Peyer's patch (tissue), 4 donors: ENCODE results near the gene U2AF1L4. TPM values are rescaled to one million over a fixed set of nuclear protein-coding genes. Genes with fewer than 3 reads are reported as not detected.

Source experiments
- DNase-seq, 3 donors: peaks; one replicate each; pipeline ENCODE4 v3.0.0-alpha.2; 2017 to 2019
- H3K27ac ChIP-seq, 4 donors: fragments of 200-600 bp; sonication (generic); one replicate each; pipeline ENCODE4 v1.5.1; 2016 to 2019
- H3K27me3 ChIP-seq, 2 donors: fragments of 200-600 bp; sonication (generic); one replicate each; pipeline ENCODE4 v1.5.1; 2019
- H3K36me3 ChIP-seq, 3 donors: fragments of 200-600 bp; sonication (generic); one replicate each; pipeline ENCODE4 v1.5.1; 2016 to 2019
- H3K4me1 ChIP-seq, 4 donors: fragments of 200-600 bp; sonication (generic); one replicate each; pipeline ENCODE4 v1.5.1; 2016 to 2019
- H3K4me3 ChIP-seq, 4 donors: fragments of 200-600 bp; sonication (generic); 1 replicate in 3 of 4; 2 replicates in 1 of 4; pipeline ENCODE4 v1.5.1; 2016 to 2019; ENCODE audit warnings: mild to moderate bottlenecking in 1 of 4
- H3K9me3 ChIP-seq, 4 donors: fragments of 200-600 bp; sonication (generic); one replicate each; pipeline ENCODE4 v1.5.1; 2016 to 2019; ENCODE audit warnings: mild to moderate bottlenecking in 1 of 4
- POLR2A ChIP-seq, 2 donors: fragments of 450-650 bp; IDR thresholded peaks; one replicate each; pipeline ENCODE4 v1.5.1; 2017; ENCODE audit warnings: antibody characterized with exemption in 2 of 2, mild to moderate bottlenecking in 2 of 2, moderate library complexity in 2 of 2
- total RNA-seq, 4 donors: library from RNA; depleted of rRNA; stranded (reverse); fragments of >200 nt; gene quantifications; one replicate each; pipeline ENCODE4 v1.1.0, GENCODE V29; 2016
- TF ChIP-seq, protein P1 (sequence below), 6 experiments: fragments of 450-650 bp in 4 of 6; fragments of 200-600 bp in 2 of 6; sonication (generic) in 1 of 6; IDR thresholded peaks; one replicate each; pipeline ENCODE4 v1.5.1; 2017 to 2019; ENCODE audit warnings: antibody characterized with exemption in 6 of 6, mild to moderate bottlenecking in 3 of 6, moderate library complexity in 1 of 6

Gene U2AF1L4
- total RNA-seq, 4 donors from 2014 or later = 14.5 to 70.5 (median 34.6) TPM

DNA sequence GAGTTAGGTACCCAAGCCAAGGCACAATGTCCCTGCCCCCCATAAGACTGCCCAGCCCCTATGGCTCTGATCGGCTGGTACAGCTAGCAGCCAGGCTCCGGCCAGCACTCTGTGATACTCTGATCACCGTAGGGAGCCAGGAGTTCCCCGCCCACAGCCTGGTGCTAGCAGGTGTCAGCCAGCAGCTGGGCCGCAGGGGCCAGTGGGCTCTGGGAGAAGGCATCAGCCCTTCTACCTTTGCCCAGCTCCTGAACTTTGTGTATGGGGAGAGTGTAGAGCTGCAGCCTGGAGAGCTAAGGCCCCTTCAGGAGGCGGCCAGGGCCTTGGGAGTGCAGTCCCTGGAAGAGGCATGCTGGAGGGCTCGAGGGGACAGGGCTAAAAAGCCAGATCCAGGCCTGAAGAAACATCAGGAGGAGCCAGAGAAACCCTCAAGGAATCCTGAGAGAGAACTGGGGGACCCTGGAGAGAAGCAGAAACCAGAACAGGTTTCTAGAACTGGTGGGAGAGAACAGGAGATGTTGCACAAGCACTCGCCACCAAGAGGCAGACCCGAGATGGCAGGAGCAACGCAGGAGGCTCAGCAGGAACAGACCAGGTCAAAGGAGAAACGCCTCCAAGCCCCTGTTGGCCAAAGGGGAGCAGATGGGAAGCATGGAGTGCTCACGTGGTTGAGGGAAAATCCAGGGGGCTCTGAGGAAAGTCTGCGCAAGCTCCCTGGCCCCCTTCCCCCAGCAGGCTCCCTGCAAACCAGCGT is 30.4 kb downstream of the U2AF1L4 start:
- peak in 1 of 3 donors; percentile 48 for DNase-seq
- H3K36me3 ChIP-seq = peaks cover 0 to 2% (median 0%) of the 10 kb centered on the region in 3 donors
- H3K27me3 ChIP-seq = no peaks in the 10 kb centered on the region
- H3K4me3 ChIP-seq = peak overlapping the region in 2 of 4 donors; percentile 12 to 40
- no peak for TF ChIP-seq POLR2A (IDR thresholded peaks at IDR 0.05)
- TF ChIP-seq, protein P1, sequence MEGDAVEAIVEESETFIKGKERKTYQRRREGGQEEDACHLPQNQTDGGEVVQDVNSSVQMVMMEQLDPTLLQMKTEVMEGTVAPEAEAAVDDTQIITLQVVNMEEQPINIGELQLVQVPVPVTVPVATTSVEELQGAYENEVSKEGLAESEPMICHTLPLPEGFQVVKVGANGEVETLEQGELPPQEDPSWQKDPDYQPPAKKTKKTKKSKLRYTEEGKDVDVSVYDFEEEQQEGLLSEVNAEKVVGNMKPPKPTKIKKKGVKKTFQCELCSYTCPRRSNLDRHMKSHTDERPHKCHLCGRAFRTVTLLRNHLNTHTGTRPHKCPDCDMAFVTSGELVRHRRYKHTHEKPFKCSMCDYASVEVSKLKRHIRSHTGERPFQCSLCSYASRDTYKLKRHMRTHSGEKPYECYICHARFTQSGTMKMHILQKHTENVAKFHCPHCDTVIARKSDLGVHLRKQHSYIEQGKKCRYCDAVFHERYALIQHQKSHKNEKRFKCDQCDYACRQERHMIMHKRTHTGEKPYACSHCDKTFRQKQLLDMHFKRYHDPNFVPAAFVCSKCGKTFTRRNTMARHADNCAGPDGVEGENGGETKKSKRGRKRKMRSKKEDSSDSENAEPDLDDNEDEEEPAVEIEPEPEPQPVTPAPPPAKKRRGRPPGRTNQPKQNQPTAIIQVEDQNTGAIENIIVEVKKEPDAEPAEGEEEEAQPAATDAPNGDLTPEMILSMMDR (IDR thresholded peaks at IDR 0.05) = no peak
- no peaks in the 10 kb centered on the region for H3K9me3 ChIP-seq
- H3K27ac ChIP-seq = peak overlapping the region in 3 of 4 donors; percentile 69 to 96 (median 93)
- H3K4me1 ChIP-seq = peaks cover 0 to 28% (median 13%) of the 10 kb centered on the region in 4 donors

- H3K36me3 ChIP-seq = no peaks in the 10 kb centered on the region
- H3K27ac ChIP-seq = peak overlapping the region in 2 of 4 donors; percentile 69 to 93
- peaks cover 0 to 20% (median 11%) of the 10 kb centered on the region in 4 donors for H3K4me1 ChIP-seq
- peak overlapping the region in 2 of 4 donors; percentile 12 to 40 for H3K4me3 ChIP-seq
- no peaks in the 10 kb centered on the region for H3K27me3 ChIP-seq
- peak in 2 of 3 donors; percentile 50 to 65 for DNase-seq
- no peaks in the 10 kb centered on the region for H3K9me3 ChIP-seq
- no peak for TF ChIP-seq POLR2A (IDR thresholded peaks at IDR 0.05)
- TF ChIP-seq, protein P1 (IDR thresholded peaks at IDR 0.05) = no peak
Measured at GRCh38 chr19:35713904-35714495, 31.2 kb downstream of the U2AF1L4 start.

- Histone ChIP-seq H3K4me3 (peak overlapping the region in 2 of 4 donors; percentile 12 to 40), H3K36me3 (no peaks in the 10 kb centered on the region), H3K9me3 (no peaks in the 10 kb centered on the region), H3K27me3 (no peaks in the 10 kb centered on the region), H3K27ac (peak overlapping the region in 2 of 4 donors; percentile 69 to 93), H3K4me1 (peaks cover 0 to 15% (median 9%) of the 10 kb centered on the region in 4 donors)
- no peak for DNase-seq
- TF ChIP-seq, protein P1 (IDR thresholded peaks at IDR 0.05) = no peak
- no peak for TF ChIP-seq POLR2A (IDR thresholded peaks at IDR 0.05)
Measured at GRCh38 chr19:35713506-35713850, 31.7 kb downstream of the U2AF1L4 start.

- peak overlapping the region in 2 of 4 donors; percentile 12 to 40 for H3K4me3 ChIP-seq
- H3K36me3 ChIP-seq = no peaks in the 10 kb centered on the region
- peak in 2 of 3 donors; percentile 82 to 86 for DNase-seq
- no peaks in the 10 kb centered on the region for H3K27me3 ChIP-seq
- H3K27ac ChIP-seq = peak overlapping the region in 3 of 4 donors; percentile 20 to 93 (median 69)
- peaks cover 0 to 15% (median 9%) of the 10 kb centered on the region in 4 donors for H3K4me1 ChIP-seq
- no peaks in the 10 kb centered on the region for H3K9me3 ChIP-seq
- TF ChIP-seq, protein P1 (IDR thresholded peaks at IDR 0.05) = no peak
- TF ChIP-seq POLR2A (IDR thresholded peaks at IDR 0.05) = no peak
Measured at GRCh38 chr19:35712567-35713505, 32.4 kb downstream of the U2AF1L4 start.
